ENCODE results near the gene KPNB1.

The KPNB1 gene

GRCh38 chr17:47714773-47715396 is 65.2 kb downstream of the KPNB1 start:
- no peak for FAIRE-seq

GRCh38 chr17:47715669-47716325 is 66.1 kb downstream of the KPNB1 start:
- FAIRE-seq, result no peak

- FAIRE-seq, result no peak
These were observed 66.7 kb downstream of the KPNB1 start for GRCh38 chr17:47716375-47716774.

- FAIRE-seq, result no peak
These were observed 67.6 kb downstream of the KPNB1 start for GRCh38 chr17:47717261-47717697.

- no peak for FAIRE-seq
These were observed 68.4 kb downstream of the KPNB1 start for GRCh38 chr17:47717979-47718621.

GRCh38 chr17:47718634-47719405 is 69.1 kb downstream of the KPNB1 start:
- no peak for FAIRE-seq

GRCh38 chr17:47719411-47720152 is 69.9 kb downstream of the KPNB1 start:
- FAIRE-seq, result no peak

- FAIRE-seq, result no peak
These were observed 70.5 kb downstream of the KPNB1 start for GRCh38 chr17:47720196-47720595.

- no peak for FAIRE-seq
These were observed 71.2 kb downstream of the KPNB1 start for GRCh38 chr17:47720754-47721533.

- no peak for FAIRE-seq
These were observed 72.0 kb downstream of the KPNB1 start for GRCh38 chr17:47721725-47722124.

- FAIRE-seq, result no peak
These were observed 75.0 kb downstream of the KPNB1 start for GRCh38 chr17:47724705-47725104.

- FAIRE-seq, result no peak
These were observed 75.9 kb downstream of the KPNB1 start for GRCh38 chr17:47725446-47726111.

GRCh38 chr17:47726796-47727703 is 77.3 kb downstream of the KPNB1 start:
- no peak for FAIRE-seq

- FAIRE-seq, result no peak
These were observed 78.0 kb downstream of the KPNB1 start for GRCh38 chr17:47727704-47728036.

- no peak for FAIRE-seq
These were observed 78.6 kb downstream of the KPNB1 start for GRCh38 chr17:47728214-47728877.

- FAIRE-seq, result no peak
These were observed 79.8 kb downstream of the KPNB1 start for GRCh38 chr17:47729476-47729875.

GRCh38 chr17:47730681-47731080 is 81.0 kb downstream of the KPNB1 start:
- FAIRE-seq, result no peak

GRCh38 chr17:47731396-47731795 is 81.7 kb downstream of the KPNB1 start:
- FAIRE-seq, result no peak

- no peak for FAIRE-seq
These were observed 82.8 kb downstream of the KPNB1 start for GRCh38 chr17:47732399-47733046.

All from A204.1 (cell line).